T-helper 1 cell treated with Interleukin-12 subunit alpha and Interleukin-12 subunit beta and Interleukin-4 antibody, amounts not matched to agents 30 μg/mL and 1 μg/mL, for 36 hours (primary cell): ENCODE data around the gene CLK4.

Source experiments
- H3K27ac Mint-ChIP-seq: one replicate; pipeline ENCODE4 v1.8.0; 2021; ENCODE audit warnings: mild to moderate bottlenecking, mixed read lengths
- H3K27me3 Mint-ChIP-seq: one replicate; pipeline ENCODE4 v1.8.0; 2021; ENCODE audit warnings: low read depth, mixed read lengths
- H3K36me3 Mint-ChIP-seq: one replicate; pipeline ENCODE4 v1.8.0; 2021; ENCODE audit warnings: low read depth, mixed read lengths
- H3K4me1 Mint-ChIP-seq: one replicate; pipeline ENCODE4 v1.8.0; 2021; ENCODE audit warnings: low read depth, mixed read lengths
- H3K4me3 Mint-ChIP-seq: one replicate; pipeline ENCODE4 v1.8.0; 2021; ENCODE audit warnings: mild to moderate bottlenecking, moderate library complexity, mixed read lengths
- H3K9me3 Mint-ChIP-seq: one replicate; pipeline ENCODE4 v1.8.0; 2021; ENCODE audit warnings: mixed read lengths

The CLK4 gene

GRCh38 chr5:178622679-178623247 lies 4.1 kb downstream of the CLK4 start:
- Mint-ChIP-seq H3K36me3 (peaks cover 45% of the 10 kb centered on the region), H3K4me1 (peaks cover 35% of the 10 kb centered on the region), H3K27me3 (no peaks in the 10 kb centered on the region), H3K27ac (no peak overlapping the region), H3K9me3 (no peaks in the 10 kb centered on the region), H3K4me3 (no peak overlapping the region)

GRCh38 chr5:178619390-178619789 lies 7.5 kb downstream of the CLK4 start:
- Mint-ChIP-seq H3K27me3 (no peaks in the 10 kb centered on the region), H3K36me3 (peaks cover 55% of the 10 kb centered on the region), H3K4me3 (no peak overlapping the region), H3K9me3 (no peaks in the 10 kb centered on the region), H3K4me1 (peaks cover 21% of the 10 kb centered on the region), H3K27ac (no peak overlapping the region)

GRCh38 chr5:178612299-178612698 lies 14.6 kb downstream of the CLK4 start:
- Mint-ChIP-seq H3K27ac (no peak overlapping the region), H3K4me1 (peaks cover 8% of the 10 kb centered on the region), H3K27me3 (no peaks in the 10 kb centered on the region), H3K36me3 (peaks cover 57% of the 10 kb centered on the region), H3K4me3 (no peak overlapping the region), H3K9me3 (peaks cover 4% of the 10 kb centered on the region)

GRCh38 chr5:178606269-178606668 lies 20.6 kb downstream of the CLK4 start:
- no peak overlapping the region for H3K27ac Mint-ChIP-seq
- H3K27me3 Mint-ChIP-seq, result no peaks in the 10 kb centered on the region
- no peaks in the 10 kb centered on the region for H3K9me3 Mint-ChIP-seq
- no peak overlapping the region for H3K4me3 Mint-ChIP-seq
- peaks cover 54% of the 10 kb centered on the region for H3K36me3 Mint-ChIP-seq
- no peaks in the 10 kb centered on the region for H3K4me1 Mint-ChIP-seq

- H3K27me3 Mint-ChIP-seq, result no peaks in the 10 kb centered on the region
- H3K9me3 Mint-ChIP-seq, result no peaks in the 10 kb centered on the region
- H3K36me3 Mint-ChIP-seq, result peaks cover 53% of the 10 kb centered on the region
- H3K4me3 Mint-ChIP-seq, result no peak overlapping the region
- H3K27ac Mint-ChIP-seq, result no peak overlapping the region
- H3K4me1 Mint-ChIP-seq, result no peaks in the 10 kb centered on the region
These were observed 21.1 kb downstream of the CLK4 start for GRCh38 chr5:178605788-178606187.

- H3K27ac Mint-ChIP-seq, result no peak overlapping the region
- peaks cover 57% of the 10 kb centered on the region for H3K36me3 Mint-ChIP-seq
- peaks cover 8% of the 10 kb centered on the region for H3K9me3 Mint-ChIP-seq
- H3K4me1 Mint-ChIP-seq, result no peaks in the 10 kb centered on the region
- H3K27me3 Mint-ChIP-seq, result no peaks in the 10 kb centered on the region
- no peak overlapping the region for H3K4me3 Mint-ChIP-seq
These were observed 24.1 kb downstream of the CLK4 start for GRCh38 chr5:178602752-178603151.

GRCh38 chr5:178595750-178596149 lies 31.1 kb downstream of the CLK4 start:
- Mint-ChIP-seq H3K9me3 (peaks cover 30% of the 10 kb centered on the region), H3K4me3 (no peak overlapping the region), H3K27me3 (peaks cover 13% of the 10 kb centered on the region), H3K36me3 (peaks cover 43% of the 10 kb centered on the region), H3K27ac (no peak overlapping the region), H3K4me1 (peaks cover 1% of the 10 kb centered on the region)

GRCh38 chr5:178595150-178595549 lies 31.7 kb downstream of the CLK4 start:
- Mint-ChIP-seq H3K4me1 (peaks cover 3% of the 10 kb centered on the region), H3K9me3 (peaks cover 30% of the 10 kb centered on the region), H3K27ac (no peak overlapping the region), H3K36me3 (peaks cover 39% of the 10 kb centered on the region), H3K4me3 (no peak overlapping the region), H3K27me3 (peaks cover 17% of the 10 kb centered on the region)

GRCh38 chr5:178590924-178591423 lies 35.9 kb downstream of the CLK4 start:
- H3K27me3 Mint-ChIP-seq, result peaks cover 52% of the 10 kb centered on the region
- no peak overlapping the region for H3K27ac Mint-ChIP-seq
- peak overlapping the region; percentile 77 for H3K4me3 Mint-ChIP-seq
- peaks cover 21% of the 10 kb centered on the region for H3K9me3 Mint-ChIP-seq
- H3K36me3 Mint-ChIP-seq, result peaks cover 17% of the 10 kb centered on the region
- H3K4me1 Mint-ChIP-seq, result peaks cover 3% of the 10 kb centered on the region

- H3K27me3 Mint-ChIP-seq, result peaks cover 52% of the 10 kb centered on the region
- H3K27ac Mint-ChIP-seq, result no peak within 1 kb of the TSS
- peaks cover 12% of the 10 kb centered on the region for H3K36me3 Mint-ChIP-seq
- peak within 1 kb of the TSS; percentile 77 for H3K4me3 Mint-ChIP-seq
- H3K9me3 Mint-ChIP-seq, result peaks cover 15% of the 10 kb centered on the region
- peaks cover 3% of the 10 kb centered on the region for H3K4me1 Mint-ChIP-seq
These were observed 36.5 kb downstream of the CLK4 start, which contains the start of gene COL23A1 for GRCh38 chr5:178590141-178590923. TSS of gene COL23A1 (minus strand) at chr5:178590393.

GRCh38 chr5:178589180-178590140 lies 37.4 kb downstream of the CLK4 start:
- Mint-ChIP-seq H3K4me1 (peaks cover 3% of the 10 kb centered on the region), H3K27me3 (peaks cover 52% of the 10 kb centered on the region), H3K4me3 (no peak overlapping the region), H3K9me3 (peaks cover 7% of the 10 kb centered on the region), H3K27ac (no peak overlapping the region), H3K36me3 (peaks cover 7% of the 10 kb centered on the region)

GRCh38 chr5:178588769-178589168 lies 38.1 kb downstream of the CLK4 start:
- Mint-ChIP-seq H3K27ac (no peak overlapping the region), H3K27me3 (peaks cover 52% of the 10 kb centered on the region), H3K4me3 (no peak overlapping the region), H3K4me1 (peaks cover 3% of the 10 kb centered on the region), H3K36me3 (no peaks in the 10 kb centered on the region), H3K9me3 (peaks cover under 1% of the 10 kb centered on the region)

- H3K4me1 Mint-ChIP-seq, result peaks cover 3% of the 10 kb centered on the region
- no peak overlapping the region for H3K4me3 Mint-ChIP-seq
- no peaks in the 10 kb centered on the region for H3K9me3 Mint-ChIP-seq
- no peak overlapping the region for H3K27ac Mint-ChIP-seq
- no peaks in the 10 kb centered on the region for H3K36me3 Mint-ChIP-seq
- H3K27me3 Mint-ChIP-seq, result peaks cover 52% of the 10 kb centered on the region
These were observed 38.9 kb downstream of the CLK4 start for GRCh38 chr5:178587763-178588611.
